GM12873 (cell line): Measurements from ENCODE around the gene FIBP.

Experiments used
- CTCF ChIP-seq: IDR thresholded peaks from 2 replicates; pipeline ENCODE4 v1.5.1; 2012; ENCODE audit warnings: low read depth, mild to moderate bottlenecking, moderate library complexity, low read length, control low read depth; ENCODE audit not compliant: insufficient read depth; ENCODE audit errors: missing control alignments

FIBP gene

GRCh38 chr11:65880844-65881421, 7.3 kb downstream of the FIBP start:
- TF ChIP-seq CTCF = no peak

DNA sequence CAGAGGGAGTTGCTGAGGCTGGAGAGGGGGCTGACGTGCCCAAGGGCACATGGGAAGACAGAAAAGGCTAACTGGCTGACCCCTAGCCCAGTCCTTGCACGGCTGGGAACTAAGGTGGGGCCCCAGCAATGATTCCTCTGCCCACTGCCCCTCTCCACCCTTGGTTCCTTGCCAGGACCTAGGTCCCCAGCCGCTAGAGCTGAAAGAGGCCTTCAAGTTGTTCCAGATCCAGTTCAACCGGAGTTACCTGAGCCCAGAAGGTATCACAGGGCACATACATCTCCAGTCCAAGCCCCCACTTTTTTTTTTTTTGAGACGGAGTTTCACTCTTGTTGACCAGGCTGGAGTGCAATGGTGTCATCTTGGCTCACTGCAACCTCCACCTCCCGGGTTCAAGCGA, 8.2 kb downstream of the FIBP start:
- no peak for TF ChIP-seq CTCF

GRCh38 chr11:65879617-65880016, 8.7 kb downstream of the FIBP start, which contains the start of gene CTSW:
Gene CTSW (plus strand): TSS chr11:65879837. CDS start chr11:65879855, 18 bp downstream.
- no peak for TF ChIP-seq CTCF

DNA sequence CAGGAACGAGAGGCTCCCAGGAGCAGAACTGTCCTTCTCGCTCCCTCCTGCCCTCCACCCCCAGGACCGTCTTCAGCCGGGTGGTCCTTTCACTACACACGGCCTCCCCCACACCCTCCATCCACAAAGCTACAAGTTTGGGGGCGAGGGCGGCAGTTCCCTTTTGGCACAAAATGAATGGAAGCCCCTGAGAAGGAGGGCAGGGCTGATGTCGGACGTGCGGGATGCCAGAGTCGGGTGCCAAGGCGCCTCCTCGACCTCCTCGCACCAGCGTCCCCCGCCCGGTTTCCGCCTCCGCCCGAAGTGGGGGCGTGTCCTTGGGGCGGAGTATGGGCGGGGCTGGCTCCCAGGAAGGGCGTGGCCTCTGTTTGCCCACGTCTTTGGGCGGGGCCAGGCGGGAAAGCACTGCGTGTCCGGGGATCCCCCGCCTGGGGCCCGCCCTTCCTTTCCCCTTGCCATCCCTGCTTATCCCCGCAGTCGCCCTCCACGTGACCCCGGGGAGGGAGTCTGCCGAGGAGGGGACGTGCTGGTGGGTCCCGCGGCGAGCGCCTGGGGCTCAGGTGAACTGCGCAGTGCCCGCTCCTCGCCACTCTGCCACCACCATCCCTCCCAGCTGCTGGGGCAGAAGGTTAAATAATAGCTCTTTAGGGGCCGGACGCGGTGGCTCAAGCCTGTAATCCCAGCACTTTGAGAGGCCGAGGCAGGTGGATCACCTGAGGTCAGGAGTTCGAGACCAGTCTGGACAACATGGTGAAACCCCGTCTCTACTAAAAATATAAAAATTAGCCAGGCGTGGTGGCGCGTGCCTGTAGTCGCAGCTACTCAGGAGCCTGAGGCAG, 14.7 kb downstream of the FIBP start:
- TF ChIP-seq CTCF = no peak

DNA sequence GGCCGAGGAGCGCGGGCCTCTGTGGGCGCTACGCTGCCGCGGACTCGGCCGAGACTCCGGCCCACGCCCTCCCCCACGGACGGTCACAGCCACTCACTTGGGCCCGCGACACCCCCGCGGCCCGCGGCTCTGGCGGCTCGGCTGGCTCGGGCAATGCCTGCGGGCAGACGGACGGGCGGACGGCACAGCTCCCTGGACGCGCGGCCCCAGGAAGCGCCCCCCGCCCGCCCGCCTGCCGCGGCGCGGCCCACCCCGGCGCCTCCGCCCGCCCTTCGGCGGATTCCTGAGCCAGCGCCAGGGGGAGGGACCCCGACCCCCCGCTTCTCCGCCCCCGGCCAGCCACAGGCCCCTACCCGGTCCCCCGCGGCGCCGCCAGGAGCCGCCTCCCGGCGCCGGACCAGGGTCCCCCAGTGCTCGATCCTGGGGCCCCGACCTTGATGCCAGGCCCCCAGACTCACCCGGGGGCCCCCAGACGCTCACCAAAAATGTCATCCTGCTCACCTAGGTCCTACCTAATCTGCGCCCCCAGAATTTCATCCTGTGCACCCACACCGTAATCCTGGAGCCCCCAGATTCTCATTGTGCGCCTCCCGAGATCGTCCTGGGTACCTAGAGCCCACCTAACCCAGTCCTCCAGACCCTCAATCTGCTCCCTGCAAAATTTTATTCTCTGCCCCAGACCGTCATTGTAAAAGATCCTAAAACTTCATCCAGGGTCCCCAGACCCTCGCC, 15.5 kb downstream of the FIBP start, which contains the start of gene EFEMP2:
EFEMP2 (minus strand) TSS at position 215 of the 732 bp plus-strand sequence. CDS start 446 bp downstream, outside the sequence.
- no peak for TF ChIP-seq CTCF

- no peak for TF ChIP-seq CTCF
Observed at GRCh38 chr11:65871811-65872548, 16.3 kb downstream of the FIBP start.
